OCI-LY1 (cell line): ENCODE data around the gene DIS3L.
"Not testable (repeated sequence)": the region's sequence is repeated elsewhere in the genome, so short reads cannot be mapped to it uniquely, and the experiment has no call there.

Experiments used
- H2AFZ ChIP-seq: fragments of 200-600 bp; sonication (generic), shearing (Covaris generic); 2 replicates; pipeline ENCODE4 v1.6.0; 2014; ENCODE audit warnings: antibody characterized with exemption, mild to moderate bottlenecking, low read length
- H3F3A ChIP-seq: fragments of 200-600 bp; sonication (generic), shearing (Covaris generic); 2 replicates; pipeline ENCODE4 v1.6.0; 2014; ENCODE audit warnings: mild to moderate bottlenecking, antibody characterized with exemption, low read length, moderate library complexity; ENCODE audit not compliant: insufficient read depth
- H3K27ac ChIP-seq: fragments of 200-600 bp; sonication (generic); 2 replicates; pipeline ENCODE4 v1.5.1; 2014; ENCODE audit warnings: low read length, mixed run types, mild to moderate bottlenecking, low read depth; ENCODE audit not compliant: poor library complexity, severe bottlenecking
- H3K27me3 ChIP-seq: fragments of 200-600 bp; sonication (generic); 2 replicates; pipeline ENCODE4 v1.6.0; 2014; ENCODE audit warnings: antibody characterized with exemption, mild to moderate bottlenecking, low read length, moderate library complexity; ENCODE audit not compliant: insufficient read depth
- H3K36me3 ChIP-seq: fragments of 200-600 bp; sonication (generic); 2 replicates; pipeline ENCODE4 v1.6.1; 2014; ENCODE audit warnings: mild to moderate bottlenecking, antibody characterized with exemption, low read length, moderate library complexity, mixed read lengths; ENCODE audit not compliant: insufficient read depth
- H3K4me1 ChIP-seq: fragments of 200-600 bp; sonication (generic); 2 replicates; pipeline ENCODE4 v1.5.1; 2014; ENCODE audit warnings: mild to moderate bottlenecking, low read length, moderate library complexity; ENCODE audit not compliant: insufficient read depth, severe bottlenecking
- H3K4me2 ChIP-seq: fragments of 200-600 bp; sonication (generic), shearing (Covaris generic); 2 replicates; pipeline ENCODE4 v1.6.1; 2014; ENCODE audit warnings: low read length
- H3K4me3 ChIP-seq: fragments of 200-600 bp; sonication (generic); 2 replicates; pipeline ENCODE4 v1.5.1; 2014; ENCODE audit warnings: low read length, low read depth, mild to moderate bottlenecking, mixed read lengths; ENCODE audit not compliant: poor library complexity, severe bottlenecking
- H3K79me2 ChIP-seq: fragments of 200-600 bp; shearing (Covaris generic); 2 replicates; pipeline ENCODE4 v1.6.1; 2016; ENCODE audit warnings: mixed run types, low read length, mixed read lengths; ENCODE audit not compliant: insufficient read depth
- H3K9ac ChIP-seq: fragments of 200-600 bp; sonication (generic), shearing (Covaris generic); 2 replicates; pipeline ENCODE4 v1.6.1; 2014; ENCODE audit warnings: mild to moderate bottlenecking, low read length, mixed read lengths
- H3K9me2 ChIP-seq: fragments of 200-600 bp; sonication (generic), shearing (Covaris generic); 2 replicates; pipeline ENCODE4 v1.6.1; 2014; ENCODE audit warnings: low read depth, mild to moderate bottlenecking, low read length, mixed read lengths
- H3K9me3 ChIP-seq: fragments of 200-600 bp; shearing (Covaris generic); 2 replicates; pipeline ENCODE4 v1.6.1; 2014; ENCODE audit warnings: low read length, mixed read lengths
- H4K20me1 ChIP-seq: fragments of 200-600 bp; sonication (generic), shearing (Covaris generic); 2 replicates; pipeline ENCODE4 v1.6.0; 2016; ENCODE audit warnings: mild to moderate bottlenecking, low read length; ENCODE audit not compliant: insufficient read depth
- EZH2 ChIP-seq: fragments of 200-600 bp; sonication (generic), shearing (Covaris generic); IDR thresholded peaks from 2 replicates; pipeline ENCODE4 v1.8.0; 2017; ENCODE audit warnings: borderline replicate concordance, mixed run types, mild to moderate bottlenecking, antibody characterized with exemption, low read length, moderate library complexity, mixed read lengths
- TF ChIP-seq, protein P1 (sequence below): fragments of 200-600 bp; sonication (generic), shearing (Covaris generic); IDR thresholded peaks from 2 replicates; pipeline ENCODE4 v1.5.1; 2017; ENCODE audit warnings: mild to moderate bottlenecking, antibody characterized with exemption, low read length, moderate library complexity, mixed read lengths

Gene DIS3L

DNA sequence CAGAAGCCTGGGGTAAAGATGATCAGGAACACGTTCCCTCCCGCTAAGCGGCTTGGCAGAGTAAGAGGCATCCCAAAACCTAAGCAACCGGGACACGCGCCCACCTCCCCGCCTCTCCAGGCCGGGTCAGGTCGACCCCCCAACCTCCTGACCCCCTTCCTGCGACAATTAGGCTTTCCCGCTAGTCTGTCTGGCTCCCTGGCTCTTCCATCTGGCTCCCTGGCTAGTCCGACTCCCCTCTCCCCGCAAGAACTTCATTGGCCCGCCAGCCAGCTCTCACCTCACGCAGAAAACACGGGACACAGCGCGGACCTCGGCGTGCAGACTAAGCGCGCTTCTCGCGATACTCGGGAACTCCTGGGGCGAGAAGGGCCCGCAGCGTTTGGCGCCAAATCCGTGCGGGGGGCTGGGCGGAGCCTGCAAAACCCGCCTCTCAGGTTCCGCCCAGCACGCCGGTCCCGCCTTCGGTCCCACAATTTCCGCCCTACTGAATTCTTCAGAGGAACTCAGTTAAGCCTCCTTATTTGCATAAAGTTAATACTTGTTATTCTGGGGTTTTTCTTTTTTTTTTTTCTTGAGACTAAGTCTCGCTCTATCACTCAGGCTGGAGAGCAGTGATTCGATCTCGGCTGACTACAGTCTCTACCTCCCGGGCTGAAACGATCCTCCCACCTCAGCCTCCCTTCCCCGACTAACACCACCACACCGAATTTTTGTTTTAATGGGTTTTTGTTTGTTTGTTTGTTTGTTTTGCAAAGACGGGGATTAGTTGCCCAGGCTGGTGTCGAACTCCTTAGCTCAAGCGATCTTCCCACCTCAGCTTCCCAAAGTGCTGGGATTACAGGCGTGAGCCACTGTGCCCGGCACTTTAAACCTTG, 63.2 kb downstream of the DIS3L start, which contains the start of gene TIPIN:
TIPIN (minus strand) TSS at position 327 of the 878 bp plus-strand sequence. CDS start 3,738 bp downstream, outside the sequence.
- H3K36me3 ChIP-seq = peaks cover 18% of the 10 kb centered on the region
- no peaks in the 10 kb centered on the region for H4K20me1 ChIP-seq
- no peaks in the 10 kb centered on the region for H3K9me3 ChIP-seq
- no peaks in the 10 kb centered on the region for H3K9me2 ChIP-seq
- H3K4me2 ChIP-seq = peak within 1 kb of the TSS; percentile 80
- H3K9ac ChIP-seq = peak within 1 kb of the TSS; percentile 93
- peaks cover 20% of the 10 kb centered on the region for H3K79me2 ChIP-seq
- H3F3A ChIP-seq = no peaks in the 10 kb centered on the region
- H3K27me3 ChIP-seq = no peaks in the 10 kb centered on the region
- H3K27ac ChIP-seq = peak within 1 kb of the TSS; percentile 62
- peaks cover 33% of the 10 kb centered on the region for H3K4me1 ChIP-seq
- H2AFZ ChIP-seq = peak within 1 kb of the TSS; percentile 5; the same call in 1 of the 2 replicates
- H3K4me3 ChIP-seq = peak within 1 kb of the TSS; percentile 76
- TF ChIP-seq EZH2 = no peak
- TF ChIP-seq, protein P1, sequence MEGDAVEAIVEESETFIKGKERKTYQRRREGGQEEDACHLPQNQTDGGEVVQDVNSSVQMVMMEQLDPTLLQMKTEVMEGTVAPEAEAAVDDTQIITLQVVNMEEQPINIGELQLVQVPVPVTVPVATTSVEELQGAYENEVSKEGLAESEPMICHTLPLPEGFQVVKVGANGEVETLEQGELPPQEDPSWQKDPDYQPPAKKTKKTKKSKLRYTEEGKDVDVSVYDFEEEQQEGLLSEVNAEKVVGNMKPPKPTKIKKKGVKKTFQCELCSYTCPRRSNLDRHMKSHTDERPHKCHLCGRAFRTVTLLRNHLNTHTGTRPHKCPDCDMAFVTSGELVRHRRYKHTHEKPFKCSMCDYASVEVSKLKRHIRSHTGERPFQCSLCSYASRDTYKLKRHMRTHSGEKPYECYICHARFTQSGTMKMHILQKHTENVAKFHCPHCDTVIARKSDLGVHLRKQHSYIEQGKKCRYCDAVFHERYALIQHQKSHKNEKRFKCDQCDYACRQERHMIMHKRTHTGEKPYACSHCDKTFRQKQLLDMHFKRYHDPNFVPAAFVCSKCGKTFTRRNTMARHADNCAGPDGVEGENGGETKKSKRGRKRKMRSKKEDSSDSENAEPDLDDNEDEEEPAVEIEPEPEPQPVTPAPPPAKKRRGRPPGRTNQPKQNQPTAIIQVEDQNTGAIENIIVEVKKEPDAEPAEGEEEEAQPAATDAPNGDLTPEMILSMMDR = no peak

DNA sequence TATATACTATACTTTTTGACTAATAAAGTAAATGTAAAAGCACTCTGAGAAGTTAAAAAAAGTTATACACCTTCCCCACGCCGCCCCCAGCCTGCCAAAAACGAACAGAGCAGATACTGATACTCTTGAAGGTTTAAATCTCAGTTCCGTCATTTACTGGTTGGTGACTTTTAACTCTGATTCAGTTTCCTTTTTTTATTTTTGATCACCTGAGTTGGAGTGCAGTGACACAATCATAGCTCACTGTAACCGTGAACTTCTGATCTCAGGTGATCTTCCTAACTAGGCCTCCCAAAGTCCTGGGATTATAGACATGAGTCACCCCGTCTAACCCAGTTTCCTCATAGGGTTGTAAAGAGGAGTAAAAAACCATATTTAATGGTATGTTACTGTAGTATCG, 66.4 kb downstream of the DIS3L start:
- Histone ChIP-seq H3F3A (no peaks in the 10 kb centered on the region), H3K27ac (no peak overlapping the region), H3K4me1 (peaks cover 27% of the 10 kb centered on the region), H3K27me3 (no peaks in the 10 kb centered on the region), H3K4me3 (no peak overlapping the region), H3K9me2 (no peaks in the 10 kb centered on the region), H3K79me2 (peaks cover 14% of the 10 kb centered on the region), H3K4me2 (no peak overlapping the region), H3K9ac (no peak overlapping the region), H4K20me1 (no peaks in the 10 kb centered on the region), H2AFZ (no peak overlapping the region), H3K9me3 (no peaks in the 10 kb centered on the region), H3K36me3 (no peaks in the 10 kb centered on the region)
- TF ChIP-seq EZH2 = no peak
- TF ChIP-seq, protein P1 = no peak

DNA sequence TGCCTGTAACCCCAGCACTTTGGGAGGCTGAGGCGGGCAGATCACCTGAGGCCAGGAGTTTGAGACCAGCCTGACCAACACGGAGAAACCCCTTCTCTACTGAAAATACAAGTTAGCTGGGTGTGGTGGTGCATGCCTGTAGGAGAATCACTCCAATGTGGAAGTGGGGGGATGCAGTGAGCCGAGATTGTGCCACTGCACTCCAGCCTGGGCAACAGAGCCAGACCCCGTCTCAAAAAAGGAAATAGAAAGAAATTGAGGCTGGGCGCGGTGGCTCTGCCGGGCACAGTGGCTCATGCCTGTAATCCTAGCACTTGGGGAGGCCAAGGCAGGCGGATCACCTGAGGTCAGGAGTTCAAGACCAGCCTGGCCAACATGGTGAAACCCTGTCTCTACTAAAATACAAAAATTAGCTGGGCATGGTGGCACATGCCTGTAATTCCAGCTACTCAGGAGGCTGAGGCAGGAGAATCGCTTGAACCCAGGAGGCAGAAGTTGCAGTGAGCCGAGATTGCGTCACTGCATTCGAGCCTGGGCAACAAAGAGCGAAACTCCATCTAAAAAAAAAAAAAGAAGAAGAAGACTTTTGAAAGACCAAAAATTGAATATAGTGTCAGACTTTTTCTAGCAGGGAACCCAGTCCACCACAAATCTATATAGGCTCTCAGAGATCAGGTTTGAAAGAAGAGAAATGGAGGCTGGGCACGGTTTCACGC, 68.5 kb downstream of the DIS3L start:
- not testable (repeated sequence) for H3K9me2 ChIP-seq, H3K27me3 ChIP-seq, H2AFZ ChIP-seq, H3K27ac ChIP-seq, H3K9ac ChIP-seq, H3F3A ChIP-seq, H3K36me3 ChIP-seq, H3K79me2 ChIP-seq, H3K9me3 ChIP-seq, H4K20me1 ChIP-seq, H3K4me3 ChIP-seq, H3K4me2 ChIP-seq
- H3K4me1 ChIP-seq = peaks cover 16% of the 10 kb centered on the region
